HG03457 (cell line): ENCODE results near the gene VSNL1.

Experiments
- ATAC-seq: cut with Tn5 transposase; IDR thresholded peaks from one replicate; pipeline ENCODE4 v1.9.1; 2021; ENCODE audit warnings: moderate number of reproducible peaks; ENCODE audit not compliant: unreplicated experiment

VSNL1 gene

GRCh38 chr2:17579605-17580318, 39.3 kb downstream of the VSNL1 start:
- no peak for ATAC-seq

DNA sequence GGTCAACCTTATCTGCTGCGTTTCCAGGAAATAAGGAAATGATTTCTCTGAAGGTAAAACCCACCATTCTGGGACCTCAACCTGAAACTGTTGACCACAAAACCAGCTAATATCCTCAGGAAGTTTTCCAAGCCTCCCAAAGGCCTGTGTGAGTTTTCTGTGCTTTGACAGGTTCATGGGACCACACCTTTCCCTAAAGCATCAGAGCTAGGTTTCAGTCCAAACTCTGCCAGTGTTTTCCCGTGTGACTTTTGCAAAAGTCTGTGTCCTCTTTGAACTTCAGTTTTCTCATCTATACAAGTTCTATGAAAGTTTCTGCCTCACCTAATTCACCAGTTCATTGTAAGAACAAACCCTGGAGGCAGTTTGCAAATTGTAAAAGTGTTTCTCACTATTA, 39.8 kb downstream of the VSNL1 start:
- ATAC-seq, result no peak

DNA sequence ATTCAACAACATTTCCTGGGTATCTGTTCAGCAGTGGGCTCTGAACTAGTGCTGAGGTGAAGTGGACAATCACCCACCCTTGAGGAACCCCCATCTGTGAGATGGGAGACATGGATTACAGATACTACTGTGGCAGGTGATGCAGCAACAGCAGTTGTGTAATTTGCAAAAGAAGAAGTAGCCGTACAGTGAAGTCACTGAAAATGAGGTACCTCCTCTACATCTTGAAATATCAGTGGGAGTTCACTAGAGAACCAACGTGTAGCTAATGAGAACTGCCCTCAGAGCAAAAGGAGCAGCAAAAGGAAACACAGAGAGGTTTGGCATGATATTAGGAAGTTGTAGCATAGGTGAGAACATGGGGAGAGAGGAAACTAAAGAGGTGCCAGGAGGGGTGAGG, 41.3 kb downstream of the VSNL1 start:
- ATAC-seq, result no peak

DNA sequence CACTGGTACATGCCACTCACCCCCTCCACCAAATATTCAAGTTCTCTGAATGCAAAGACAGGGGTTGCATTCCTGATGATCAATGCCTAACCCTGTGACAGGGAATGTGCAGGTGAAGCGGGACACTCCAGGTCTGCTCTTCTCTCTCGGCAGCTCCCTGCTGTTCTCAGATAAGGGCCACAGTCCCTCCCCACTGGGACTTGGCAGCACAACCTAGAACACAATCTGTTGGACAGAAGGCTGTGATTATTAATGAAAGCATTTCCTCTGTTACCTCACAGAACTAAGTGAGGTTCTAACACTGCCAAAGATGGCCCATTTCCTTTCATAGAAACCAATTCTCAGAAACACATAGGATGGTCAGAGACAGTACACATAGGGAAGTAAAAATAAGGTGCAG, 42.7 kb downstream of the VSNL1 start:
- no peak for ATAC-seq

GRCh38 chr2:17583646-17584045, 43.1 kb downstream of the VSNL1 start:
- ATAC-seq, result no peak

DNA sequence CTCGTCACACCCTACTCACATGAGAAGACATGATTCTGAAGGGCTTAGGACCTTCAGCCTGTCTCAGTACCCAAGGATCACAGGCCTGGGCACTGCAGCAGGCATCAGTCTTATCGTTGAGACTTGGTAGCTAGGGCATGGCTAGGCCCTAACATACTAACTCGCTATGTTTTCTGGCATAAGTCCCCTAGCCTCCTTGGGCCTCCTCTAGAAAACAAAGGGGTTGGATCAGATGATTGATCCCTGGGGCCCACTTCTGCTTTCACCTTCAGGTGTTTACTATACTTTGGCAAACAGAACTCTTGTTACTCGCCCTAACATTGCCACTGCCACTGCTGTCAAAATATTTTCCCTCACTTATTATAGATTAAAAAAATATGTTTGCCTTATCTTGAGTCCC, 44.2 kb downstream of the VSNL1 start:
- ATAC-seq, result no peak

GRCh38 chr2:17587469-17587868, 47.0 kb downstream of the VSNL1 start:
- no peak for ATAC-seq

DNA sequence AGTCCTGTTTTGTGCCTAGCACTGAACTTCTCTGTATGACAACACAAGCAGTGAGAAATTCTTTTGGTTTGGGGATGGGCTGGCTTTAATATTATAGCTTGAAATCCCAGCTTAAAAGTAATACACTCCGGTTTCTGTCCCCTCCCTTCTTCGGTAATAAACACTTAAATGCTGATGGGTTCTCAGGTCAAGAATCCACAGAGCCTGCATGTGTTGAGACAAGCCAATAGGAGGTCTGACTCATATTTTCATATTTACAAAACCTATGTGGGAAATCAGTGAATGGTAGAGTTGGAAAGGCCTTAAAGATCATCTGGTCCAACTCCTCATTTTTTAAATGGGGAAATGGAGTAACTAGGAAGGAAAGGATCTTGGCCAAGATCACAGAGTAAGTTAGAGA, 47.5 kb downstream of the VSNL1 start:
- no peak for ATAC-seq

- no peak for ATAC-seq
These were observed 49.0 kb downstream of the VSNL1 start for GRCh38 chr2:17589406-17590035.

DNA sequence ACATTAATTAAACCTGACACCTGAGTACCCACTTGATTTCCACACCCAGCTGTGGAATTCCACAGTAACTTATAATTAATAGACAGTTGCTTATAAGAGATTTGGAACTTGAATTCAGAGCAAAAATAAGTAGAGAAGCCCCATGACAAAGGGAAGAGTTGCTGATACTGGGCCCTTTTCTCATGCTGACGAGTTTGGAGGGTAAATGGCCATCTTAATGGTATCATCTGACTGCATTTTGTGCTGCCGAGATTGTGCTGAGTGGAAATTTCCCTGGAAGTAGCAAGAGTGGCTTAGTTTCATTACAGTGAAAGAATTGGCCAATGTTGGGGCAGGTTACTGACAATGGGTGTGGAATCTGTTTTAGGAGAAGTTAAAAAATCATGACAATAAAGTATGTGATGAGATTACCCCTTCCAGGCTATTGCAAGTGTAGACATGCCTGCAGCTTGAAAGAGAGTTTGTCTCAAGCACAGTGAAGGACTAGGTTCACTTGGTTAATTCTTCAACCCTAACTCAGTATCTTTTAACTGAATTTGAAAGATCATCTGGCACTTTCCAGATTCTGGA, 49.9 kb downstream of the VSNL1 start:
- no peak for ATAC-seq

DNA sequence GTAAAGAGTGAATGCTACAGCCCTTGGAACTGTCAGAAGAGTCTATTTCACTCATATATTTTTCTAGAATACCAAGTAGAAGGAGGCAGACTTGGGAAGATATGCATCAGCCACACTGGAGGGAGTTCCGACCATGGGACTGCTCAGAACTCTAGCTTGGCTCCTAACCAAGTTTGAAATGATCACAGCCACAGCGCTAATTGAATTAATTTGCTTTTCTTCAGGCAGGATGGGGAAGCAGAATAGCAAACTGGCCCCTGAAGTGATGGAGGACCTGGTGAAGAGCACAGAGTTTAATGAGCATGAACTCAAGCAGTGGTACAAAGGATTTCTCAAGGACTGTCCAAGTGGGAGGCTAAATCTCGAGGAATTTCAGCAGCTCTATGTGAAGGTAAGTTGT, 51.4 kb downstream of the VSNL1 start:
- ATAC-seq, result no peak

DNA sequence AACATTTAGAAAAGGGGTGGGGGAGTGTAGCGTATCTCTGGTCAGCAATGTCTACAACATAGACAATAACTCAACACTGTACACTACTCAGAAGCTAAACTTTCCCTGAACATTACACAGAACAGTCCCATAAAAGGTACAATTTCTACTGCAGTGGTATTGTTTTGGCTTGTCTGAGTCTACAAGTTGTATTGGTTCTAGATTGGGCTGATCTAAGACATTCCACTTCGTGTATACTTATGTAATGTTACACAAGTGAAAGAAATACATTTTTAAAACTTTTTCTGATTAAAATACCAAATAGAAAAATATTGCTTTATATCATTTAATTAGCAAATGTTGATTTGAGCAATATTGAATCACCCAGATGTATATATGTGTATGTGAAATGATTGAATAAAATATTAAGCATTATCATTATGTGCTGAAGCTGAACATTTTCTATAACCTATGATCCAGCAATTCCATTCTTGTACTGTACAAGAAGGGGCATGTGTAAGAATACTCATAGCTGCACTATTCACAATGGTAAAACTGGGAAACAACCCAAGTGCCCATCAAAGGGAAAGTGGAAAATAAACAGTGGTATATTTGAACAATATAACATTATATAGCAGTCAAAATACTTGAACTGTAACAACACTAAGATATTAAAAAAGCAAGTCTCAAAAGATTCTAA, 52.4 kb downstream of the VSNL1 start:
- no peak for ATAC-seq

- no peak for ATAC-seq
These were observed 52.9 kb downstream of the VSNL1 start for GRCh38 chr2:17593445-17593840.

DNA sequence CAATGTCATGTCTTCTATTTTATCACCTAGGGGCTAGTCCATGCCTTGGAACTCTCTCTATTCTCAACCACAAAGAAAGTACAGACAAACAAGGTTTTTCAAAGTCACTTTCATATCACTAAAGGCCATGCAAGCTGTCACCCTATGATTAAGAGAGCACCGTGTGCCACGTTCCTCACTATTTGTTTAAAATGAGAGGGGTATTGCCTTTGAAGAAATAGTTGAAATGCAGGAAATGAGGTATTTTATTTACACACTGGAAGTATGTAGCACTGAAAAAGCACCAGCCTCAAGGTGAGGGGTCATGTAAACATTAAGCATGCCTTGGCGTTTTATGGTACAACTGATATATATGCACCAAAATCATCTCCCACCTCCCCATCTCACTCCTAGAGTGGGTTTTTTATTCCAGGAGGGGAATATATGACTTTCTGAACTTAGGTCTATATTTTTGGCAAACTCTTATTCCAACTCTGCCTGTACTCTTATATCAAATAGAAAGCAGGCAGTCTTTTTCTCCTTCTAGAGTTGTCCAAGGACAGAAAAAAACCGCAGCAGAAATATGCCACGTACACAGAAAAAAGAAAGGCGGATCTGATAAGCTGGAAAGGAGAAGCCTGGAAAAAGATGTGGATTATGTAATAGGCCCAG, 53.5 kb downstream of the VSNL1 start:
- no peak for ATAC-seq

GRCh38 chr2:17594533-17595401, 54.3 kb downstream of the VSNL1 start:
- no peak for ATAC-seq

- ATAC-seq, result no peak
These were observed 59.1 kb downstream of the VSNL1 start for GRCh38 chr2:17599617-17600016.

- no peak for ATAC-seq
These were observed 60.2 kb downstream of the VSNL1 start for GRCh38 chr2:17600556-17601204.

- no peak for ATAC-seq
These were observed 63.6 kb downstream of the VSNL1 start for GRCh38 chr2:17604050-17604449.

DNA sequence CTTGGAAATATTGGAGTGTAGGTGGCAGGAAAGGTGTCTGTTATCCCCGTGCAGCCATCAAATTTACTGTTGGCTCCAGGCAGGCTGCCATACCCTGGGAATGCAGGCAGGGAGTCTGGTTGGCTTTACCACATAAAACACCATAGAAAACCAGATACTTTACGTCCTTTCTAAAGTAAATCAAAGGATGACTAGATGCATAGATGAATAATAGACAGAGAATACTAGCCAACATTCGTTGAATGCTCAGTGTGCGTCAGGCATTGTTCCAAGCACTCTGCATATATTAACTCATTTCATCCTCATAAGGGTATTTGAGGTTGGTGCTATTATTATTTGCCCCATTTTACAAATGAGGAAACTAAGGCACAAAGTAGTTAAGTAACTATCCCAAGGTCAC, 65.2 kb downstream of the VSNL1 start:
- no peak for ATAC-seq

DNA sequence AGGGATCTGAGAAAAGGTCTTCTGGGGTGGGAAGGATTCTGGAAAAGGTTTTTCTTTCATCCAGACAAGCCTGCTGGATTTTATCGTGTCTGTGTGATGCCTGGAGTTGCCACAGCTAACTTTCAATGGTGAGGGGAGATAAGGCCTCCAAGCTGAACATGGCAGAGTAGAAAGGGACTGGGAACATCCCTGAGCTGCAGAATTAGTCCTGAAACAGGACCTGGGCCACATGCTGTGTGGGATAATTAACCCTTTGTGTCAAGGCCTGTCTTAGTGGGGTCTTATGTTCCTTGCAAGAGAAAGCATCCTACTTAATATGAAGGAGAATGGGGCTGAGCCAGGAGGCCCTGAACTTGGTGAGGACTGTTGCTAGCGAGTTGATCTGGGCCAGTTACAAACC, 66.4 kb downstream of the VSNL1 start:
- no peak for ATAC-seq
